ENCODE data around the gene OR6X1. TPM values are rescaled to one million over a fixed set of nuclear protein-coding genes. Genes with fewer than 3 reads are reported as not detected.

Gene OR6X1
- total and polyA plus RNA-seq, 2 of the 8 experiments (the other 6 are each of a cell fraction or from before 2014, with no cell fraction given): not detected

DNA sequence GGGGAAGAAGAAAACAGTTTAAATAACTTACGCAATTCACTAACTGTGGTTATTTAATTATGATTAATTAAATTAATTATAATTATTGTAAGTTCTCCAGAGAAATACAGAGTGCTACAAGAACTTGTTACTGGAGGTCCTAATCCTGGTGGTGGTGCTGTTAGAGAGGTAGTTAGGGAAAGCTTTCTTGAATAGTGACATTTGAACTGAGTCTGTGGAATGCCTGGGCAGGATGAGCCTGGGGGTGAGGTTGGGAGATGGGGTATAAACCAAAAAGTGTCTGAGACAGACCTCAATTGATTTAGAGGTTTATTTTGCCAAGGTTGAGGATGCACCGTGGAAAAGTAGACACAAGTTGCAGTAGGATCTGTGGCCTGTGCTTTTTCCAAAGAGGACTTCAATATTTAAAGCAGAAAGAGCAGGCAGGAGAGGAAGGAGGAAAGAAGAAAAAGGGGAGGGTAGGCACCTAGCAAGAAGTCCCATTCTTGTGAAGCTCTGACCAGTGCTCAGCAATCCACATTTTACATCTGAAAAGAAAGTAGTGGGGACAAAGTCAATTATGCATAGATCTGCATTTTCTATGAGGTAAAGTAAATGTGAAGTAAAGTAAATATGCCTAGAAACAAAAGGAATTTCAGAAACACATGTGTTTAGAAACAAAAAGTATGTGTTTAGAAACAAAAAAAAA is 8.4 kb downstream of the OR6X1 start:
- ChIA-PET POLR2A (ENCODE audit: partially characterized antibody) (interaction anchor here (0.6 to 2.4 kb wide), 7 partner anchors 10 to 1415 kb away, joined by 3 to 8 read pairs (median 3); no protein-coding TSS in a partner anchor), CTCF (ENCODE audit: partially characterized antibody) (interaction anchor here (0.9 to 2.7 kb wide), 5 partner anchors 10 to 443 kb away, joined by 3 to 9 read pairs (median 5); no protein-coding TSS in a partner anchor)
- Histone ChIP-seq H3K79me1 (ENCODE audit: low read depth, low read length) (no peaks in the 10 kb centered on the region), H3K9me3 (ENCODE audit: insufficient read depth in 2 of 2, low read depth in 1 of 2, low read length in 1 of 2) (peaks cover 0 to 6% of the 10 kb centered on the region in 2 experiments; a peak in 1 of 4 replicates), H3K36me3 (ENCODE audit: control insufficient read depth in 2 of 4, insufficient read depth in 4 of 4, low read length in 3 of 4) (no peaks in the 10 kb centered on the region), H4K91ac (replicated peaks; ENCODE audit: insufficient read length, low read length) (peak overlapping the region; percentile 69), H3K23me2 (ENCODE audit: low read depth, low read length) (peaks cover 3% of the 10 kb centered on the region; the same call in 1 of the 2 replicates), H3K4me2 (ENCODE audit: insufficient read depth in 1 of 2, low read depth in 2 of 2, low read length in 2 of 2) (peak overlapping the region; percentile 47 to 50), H3K79me2 (ENCODE audit: control insufficient read depth in 1 of 2, insufficient read depth in 2 of 2, low read length in 2 of 2) (peaks cover 1 to 4% of the 10 kb centered on the region in 2 experiments), H2BK120ac (replicated peaks; ENCODE audit: low read depth, low read length) (peak overlapping the region; percentile 91), H3K4me3 (ENCODE audit: extremely low read depth in 1 of 4, insufficient read depth in 2 of 4, low read depth in 3 of 4, low read length in 4 of 4) (peak overlapping the region in 1 of 4 experiments; percentile 41; a peak in 1 of 8 replicates), H3K23ac (ENCODE audit: insufficient read length) (no peak overlapping the region), H2AFZ (ENCODE audit: low read length) (no peak overlapping the region), H2AK5ac (ENCODE audit: low read depth, low read length) (no peak overlapping the region), H3K14ac (ENCODE audit: insufficient read length) (no peak overlapping the region), H3K18ac (ENCODE audit: extremely low read depth, low read length) (peak overlapping the region; percentile 56), H2BK15ac (ENCODE audit: low read length) (no peak overlapping the region), H4K20me1 (replicated peaks in 1 of 2; ENCODE audit: control insufficient read depth in 1 of 2, insufficient read depth in 2 of 2, low read length in 2 of 2) (no peaks in the 10 kb centered on the region), H2BK12ac (ENCODE audit: low read depth, low read length) (no peak overlapping the region), H3K27ac (ENCODE audit: low read depth, low read length) (no peak overlapping the region), H2BK20ac (ENCODE audit: low read length) (no peak overlapping the region), H3K4ac (replicated peaks; ENCODE audit: insufficient read length, low read depth, low read length) (no peak overlapping the region), H3K56ac (replicated peaks; ENCODE audit: insufficient read length, low read depth, low read length) (peak overlapping the region; percentile 65), H3K9ac (replicated peaks in 1 of 4; ENCODE audit: extremely low read depth in 1 of 4, low read depth in 3 of 4, low read length in 3 of 4) (no peak overlapping the region), H4K8ac (ENCODE audit: extremely low read depth, insufficient read depth, low read length) (no peak overlapping the region), H3K27me3 (replicated peaks in 1 of 4; ENCODE audit: control insufficient read depth in 3 of 4, extremely low read depth in 1 of 4, insufficient read depth in 3 of 4, low read length in 3 of 4) (no peaks in the 10 kb centered on the region), H4K5ac (ENCODE audit: insufficient read length, low read depth, low read length) (peak overlapping the region; percentile 49), H3K4me1 (replicated peaks in 1 of 4; ENCODE audit: control insufficient read depth in 3 of 4, insufficient read depth in 4 of 4, low read length in 3 of 4) (peaks cover 2 to 21% (median 16%) of the 10 kb centered on the region in 4 experiments; a peak in 6 of 7 replicates), H2BK5ac (ENCODE audit: low read depth, low read length) (peak overlapping the region; percentile 89)
- FAIRE-seq (peak; percentile 90), DNase-seq (ENCODE audit: low read depth in 1 of 2, low spot score in 2 of 2) (no peak)
- WGBS, 2 experiments (ENCODE audit: extremely low coverage in 1 of 2, insufficient coverage in 1 of 2, insufficient read length in 1 of 2, insufficient replicate concordance in 2 of 2, low coverage in 1 of 2, low lambda C conversion rate in 2 of 2, missing lambda C conversion rate in 1 of 2): 51% methylated on average over 2 of the region's 2 CpGs; no CpG with 5 or more reads in 1 of the 2 experiments
- TF ChIP-seq POLR2AphosphoS5 (IDR thresholded peaks at IDR 0.05; ENCODE audit: low read depth, low read length) (no peak), PHF8 (conservative IDR thresholded peaks at IDR 0.05; ENCODE audit: low read depth, low read length) (no peak), HDAC6 (IDR thresholded peaks at IDR 0.05; ENCODE audit: low read depth, low read length) (no peak), MAX (IDR thresholded peaks at IDR 0.05) (no peak), RAD21 (IDR thresholded peaks at IDR 0.05 in 1 of 2, conservative IDR thresholded peaks at IDR 0.05 in 1 of 2; ENCODE audit: low read depth in 2 of 2, low read length in 2 of 2) (peak; percentile 54 to 61), RNF2 (IDR thresholded peaks at IDR 0.05; ENCODE audit: borderline replicate concordance, low read depth, low read length, missing control alignments, poor library complexity, severe bottlenecking) (no peak)
- TF ChIP-seq, protein P1, sequence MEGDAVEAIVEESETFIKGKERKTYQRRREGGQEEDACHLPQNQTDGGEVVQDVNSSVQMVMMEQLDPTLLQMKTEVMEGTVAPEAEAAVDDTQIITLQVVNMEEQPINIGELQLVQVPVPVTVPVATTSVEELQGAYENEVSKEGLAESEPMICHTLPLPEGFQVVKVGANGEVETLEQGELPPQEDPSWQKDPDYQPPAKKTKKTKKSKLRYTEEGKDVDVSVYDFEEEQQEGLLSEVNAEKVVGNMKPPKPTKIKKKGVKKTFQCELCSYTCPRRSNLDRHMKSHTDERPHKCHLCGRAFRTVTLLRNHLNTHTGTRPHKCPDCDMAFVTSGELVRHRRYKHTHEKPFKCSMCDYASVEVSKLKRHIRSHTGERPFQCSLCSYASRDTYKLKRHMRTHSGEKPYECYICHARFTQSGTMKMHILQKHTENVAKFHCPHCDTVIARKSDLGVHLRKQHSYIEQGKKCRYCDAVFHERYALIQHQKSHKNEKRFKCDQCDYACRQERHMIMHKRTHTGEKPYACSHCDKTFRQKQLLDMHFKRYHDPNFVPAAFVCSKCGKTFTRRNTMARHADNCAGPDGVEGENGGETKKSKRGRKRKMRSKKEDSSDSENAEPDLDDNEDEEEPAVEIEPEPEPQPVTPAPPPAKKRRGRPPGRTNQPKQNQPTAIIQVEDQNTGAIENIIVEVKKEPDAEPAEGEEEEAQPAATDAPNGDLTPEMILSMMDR (IDR thresholded peaks at IDR 0.05; ENCODE audit: control extremely low read depth in 1 of 3, insufficient read depth in 1 of 3, low read depth in 1 of 3, low read length in 3 of 3): peak in 1 of 3 experiments; percentile 21; a peak in 1 of 4 replicates
